AG10803 (cell line): ENCODE results near the gene MFSD6.
A peak's percentile ranks its signal among the peaks of the same experiment; 100 is the strongest.

Experiments
- DNase-seq: peaks from one replicate; pipeline ENCODE4 v3.0.0; 2010; ENCODE audit warnings: low read depth
- H3K4me3 ChIP-seq: 2 replicates; pipeline ENCODE4 v1.5.1; 2011; ENCODE audit warnings: mild to moderate bottlenecking, low read length, control low read depth
- TF ChIP-seq, protein P1 (sequence below): conservative IDR thresholded peaks from 2 replicates; pipeline ENCODE4 v1.5.1; 2011; ENCODE audit warnings: mild to moderate bottlenecking, low read length, control low read depth, inconsistent platforms

MFSD6 gene

DNA sequence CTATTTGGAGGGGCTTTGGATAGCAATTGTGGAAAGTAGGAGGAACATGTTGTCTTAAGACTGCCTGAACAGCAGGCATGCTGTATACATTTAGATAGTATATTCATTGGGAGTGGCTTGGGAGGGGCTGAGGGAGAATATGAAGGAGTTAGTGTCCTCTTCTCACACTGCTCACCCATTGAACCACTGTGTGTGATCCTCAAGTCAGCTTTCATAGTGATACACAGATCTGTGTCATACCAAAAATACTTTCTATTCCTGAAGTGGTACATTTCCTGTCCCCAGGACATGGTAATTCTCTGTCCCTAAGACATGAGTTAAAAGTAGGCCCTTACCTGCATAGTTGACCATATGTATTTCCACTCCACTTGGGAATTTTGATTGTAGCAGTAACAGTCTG, 116.8 kb downstream of the MFSD6 start:
- TF ChIP-seq, protein P1, sequence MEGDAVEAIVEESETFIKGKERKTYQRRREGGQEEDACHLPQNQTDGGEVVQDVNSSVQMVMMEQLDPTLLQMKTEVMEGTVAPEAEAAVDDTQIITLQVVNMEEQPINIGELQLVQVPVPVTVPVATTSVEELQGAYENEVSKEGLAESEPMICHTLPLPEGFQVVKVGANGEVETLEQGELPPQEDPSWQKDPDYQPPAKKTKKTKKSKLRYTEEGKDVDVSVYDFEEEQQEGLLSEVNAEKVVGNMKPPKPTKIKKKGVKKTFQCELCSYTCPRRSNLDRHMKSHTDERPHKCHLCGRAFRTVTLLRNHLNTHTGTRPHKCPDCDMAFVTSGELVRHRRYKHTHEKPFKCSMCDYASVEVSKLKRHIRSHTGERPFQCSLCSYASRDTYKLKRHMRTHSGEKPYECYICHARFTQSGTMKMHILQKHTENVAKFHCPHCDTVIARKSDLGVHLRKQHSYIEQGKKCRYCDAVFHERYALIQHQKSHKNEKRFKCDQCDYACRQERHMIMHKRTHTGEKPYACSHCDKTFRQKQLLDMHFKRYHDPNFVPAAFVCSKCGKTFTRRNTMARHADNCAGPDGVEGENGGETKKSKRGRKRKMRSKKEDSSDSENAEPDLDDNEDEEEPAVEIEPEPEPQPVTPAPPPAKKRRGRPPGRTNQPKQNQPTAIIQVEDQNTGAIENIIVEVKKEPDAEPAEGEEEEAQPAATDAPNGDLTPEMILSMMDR = no peak
- no peak overlapping the region for H3K4me3 ChIP-seq
- DNase-seq = no peak

DNA sequence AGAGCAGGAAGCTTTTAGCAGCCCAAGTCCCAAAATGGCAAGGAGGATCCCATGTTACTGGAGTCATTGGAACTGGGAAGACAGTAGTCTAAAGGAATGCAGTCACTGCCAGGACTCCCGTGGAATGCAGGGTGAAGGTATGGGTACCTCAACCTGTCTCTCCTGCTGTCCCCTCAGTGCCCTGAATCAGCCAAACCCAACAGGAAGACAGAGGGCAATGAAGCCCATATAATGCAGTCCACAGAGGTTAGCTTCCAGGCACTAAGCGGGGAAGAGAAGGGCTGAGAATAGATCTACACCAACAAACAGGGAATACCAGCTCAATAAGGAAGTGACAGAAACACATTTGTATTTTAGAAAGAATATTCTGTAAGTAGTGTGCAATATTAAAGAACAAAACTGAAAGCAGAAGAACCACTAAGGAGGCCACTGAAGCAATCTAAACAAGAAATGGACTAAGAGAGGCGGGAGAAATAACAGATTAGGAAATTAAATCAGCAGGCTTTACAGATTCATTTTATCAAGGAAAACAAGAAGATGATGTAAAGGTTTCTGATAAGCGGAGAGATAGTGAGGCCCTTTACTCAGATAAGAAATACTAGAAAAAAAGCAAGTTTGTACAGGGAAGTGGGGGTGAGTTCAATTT, 118.1 kb downstream of the MFSD6 start:
- H3K4me3 ChIP-seq = no peak overlapping the region
- TF ChIP-seq, protein P1 = no peak
- DNase-seq = no peak

DNA sequence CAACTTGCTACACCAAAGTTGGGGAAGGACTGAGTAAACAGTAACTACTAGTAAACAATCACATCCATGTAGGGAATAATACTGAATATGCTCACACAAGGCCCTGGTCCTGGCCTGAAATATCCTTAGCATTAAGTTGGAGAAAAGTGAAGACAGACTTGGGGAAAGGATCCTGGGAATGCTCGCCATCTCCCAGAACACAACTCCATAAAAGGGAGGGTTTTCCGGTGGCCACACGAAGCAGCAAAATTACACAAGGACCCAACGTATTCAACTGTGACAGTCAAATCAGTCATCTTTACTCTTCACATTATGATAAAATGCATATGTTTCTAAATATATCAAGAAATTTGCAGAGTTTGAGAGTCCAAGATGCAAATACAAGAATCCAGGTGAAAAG, 119.1 kb downstream of the MFSD6 start:
- no peak overlapping the region for H3K4me3 ChIP-seq
- TF ChIP-seq, protein P1 = no peak
- no peak for DNase-seq

DNA sequence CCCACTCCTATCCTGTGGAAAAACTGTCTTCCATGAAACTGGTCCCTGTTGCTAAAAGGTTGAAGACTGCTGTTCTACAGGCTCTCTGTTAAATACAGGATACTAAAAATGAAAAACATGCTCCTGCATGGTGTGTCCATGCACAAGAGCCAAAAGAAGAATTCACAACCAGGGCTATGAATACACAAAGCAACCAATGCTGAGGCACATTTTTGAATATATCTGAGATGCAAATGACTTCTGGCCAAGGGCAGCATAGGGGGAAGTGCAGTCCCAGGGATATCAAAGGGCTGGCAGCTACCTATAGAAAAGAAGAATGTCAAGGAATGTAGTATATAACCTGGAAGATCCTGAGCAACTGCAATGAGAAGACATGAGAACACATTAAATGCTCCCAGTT, 119.8 kb downstream of the MFSD6 start:
- no peak overlapping the region for H3K4me3 ChIP-seq
- DNase-seq = no peak
- TF ChIP-seq, protein P1 = no peak

DNA sequence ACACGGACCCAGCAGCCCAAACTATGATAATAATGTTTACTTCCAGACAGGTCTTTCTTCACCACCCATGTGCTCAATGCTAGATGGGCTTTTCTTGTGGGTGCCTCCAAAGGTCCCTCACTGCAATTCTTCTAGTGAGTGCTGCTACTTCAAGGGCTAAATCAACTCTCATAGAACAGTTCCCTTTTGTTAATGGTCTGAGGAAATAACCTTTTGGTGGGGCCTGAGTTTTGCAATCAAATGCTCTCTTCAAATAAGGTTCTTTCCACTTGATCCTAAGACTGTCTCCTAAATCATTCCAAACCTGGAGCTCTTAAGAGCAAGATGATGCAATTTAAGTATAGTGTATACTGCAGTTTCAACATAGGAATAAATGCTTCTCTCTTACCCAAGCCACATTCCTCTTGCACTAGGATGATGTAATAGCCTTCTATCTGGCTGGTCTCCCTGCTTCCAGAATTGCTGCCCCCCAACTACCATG, 120.4 kb downstream of the MFSD6 start:
- TF ChIP-seq, protein P1 = no peak
- peak; percentile 79 for DNase-seq

DNA sequence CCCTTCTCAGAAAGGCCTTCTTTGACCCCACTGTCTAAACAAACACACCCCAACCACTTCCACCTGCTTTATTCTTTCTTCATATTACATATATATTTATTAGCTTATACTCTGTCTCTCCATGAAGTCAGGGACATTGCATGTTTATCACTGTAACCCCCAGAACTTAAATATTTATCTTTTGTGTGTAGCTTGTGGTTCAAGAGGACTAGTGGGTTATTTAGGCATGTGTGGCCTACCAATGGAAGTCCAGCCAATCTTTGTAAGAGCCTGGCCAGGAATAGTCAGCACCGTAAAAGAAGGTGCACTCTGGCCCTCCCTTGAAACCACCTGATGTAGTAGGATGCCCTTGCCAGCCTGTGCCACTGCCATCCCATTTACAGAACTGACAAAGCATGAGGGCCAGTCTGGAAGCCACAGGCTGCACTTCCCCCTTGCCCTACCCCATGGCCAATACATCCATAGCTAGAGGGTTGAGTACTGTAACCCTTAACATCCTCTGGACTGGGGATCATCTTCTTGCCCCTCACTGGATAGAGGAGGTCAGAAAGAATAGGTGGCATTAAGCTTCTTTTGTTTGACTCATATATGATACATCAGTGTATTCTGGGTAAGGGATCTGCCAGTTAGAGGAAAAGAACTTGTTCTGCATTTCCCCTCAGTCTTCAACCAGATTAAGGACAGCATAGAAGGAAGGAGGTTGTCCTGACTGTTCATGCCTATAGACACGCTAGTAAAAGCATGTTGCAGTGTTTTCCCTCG, 121.5 kb downstream of the MFSD6 start:
- TF ChIP-seq, protein P1 = no peak
- H3K4me3 ChIP-seq = no peak overlapping the region
- DNase-seq = no peak

More for the DNA sequence above, 120.4 kb downstream of the MFSD6 start:
- no peak overlapping the region for H3K4me3 ChIP-seq

DNA sequence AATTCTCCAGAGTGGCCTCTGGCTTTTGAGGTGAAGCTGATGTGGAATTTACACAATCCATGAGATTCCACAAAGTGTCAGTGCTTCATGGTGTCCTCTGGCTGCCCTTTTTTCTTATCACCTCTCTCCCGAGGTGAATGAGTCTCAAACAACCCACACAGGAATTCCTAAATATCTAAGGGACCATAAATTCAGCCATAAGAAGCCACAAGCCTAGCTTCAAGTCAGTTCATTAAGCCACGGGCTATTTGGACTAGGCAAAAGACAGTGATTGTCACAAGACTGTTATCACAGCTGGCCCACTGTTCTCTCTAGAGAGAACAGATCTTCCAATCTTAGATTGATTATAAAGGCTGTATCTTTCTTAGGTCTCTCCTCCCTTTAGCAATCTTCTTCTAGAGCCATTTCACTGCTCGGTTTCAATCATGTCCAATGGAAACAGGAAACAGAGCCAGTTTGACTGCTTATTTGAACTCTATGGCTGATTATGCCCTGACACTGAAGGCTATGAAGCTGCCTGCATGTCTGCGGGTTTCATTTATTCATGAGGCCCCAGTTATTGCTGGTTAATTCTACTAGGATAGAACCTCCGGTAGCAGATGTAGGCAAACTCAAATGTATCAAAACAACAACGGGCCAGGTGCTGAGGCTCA, 122.2 kb downstream of the MFSD6 start:
- H3K4me3 ChIP-seq = no peak overlapping the region
- DNase-seq = peak; percentile 66
- TF ChIP-seq, protein P1 = no peak
